Measurements from ENCODE around the gene SLC4A7. TPM values are rescaled to one million over a fixed set of nuclear protein-coding genes. Genes with fewer than 3 reads are reported as not detected.
"Not testable (repeated sequence)": the region's sequence is repeated elsewhere in the genome, so short reads cannot be mapped to it uniquely, and the experiment has no call there.

The SLC4A7 gene
- total and polyA plus RNA-seq, 10 of the 15 experiments (the other 5 are each of a cell fraction or from before 2014, with no cell fraction given): 4.4 to 41.4 (median 18.3) TPM

DNA sequence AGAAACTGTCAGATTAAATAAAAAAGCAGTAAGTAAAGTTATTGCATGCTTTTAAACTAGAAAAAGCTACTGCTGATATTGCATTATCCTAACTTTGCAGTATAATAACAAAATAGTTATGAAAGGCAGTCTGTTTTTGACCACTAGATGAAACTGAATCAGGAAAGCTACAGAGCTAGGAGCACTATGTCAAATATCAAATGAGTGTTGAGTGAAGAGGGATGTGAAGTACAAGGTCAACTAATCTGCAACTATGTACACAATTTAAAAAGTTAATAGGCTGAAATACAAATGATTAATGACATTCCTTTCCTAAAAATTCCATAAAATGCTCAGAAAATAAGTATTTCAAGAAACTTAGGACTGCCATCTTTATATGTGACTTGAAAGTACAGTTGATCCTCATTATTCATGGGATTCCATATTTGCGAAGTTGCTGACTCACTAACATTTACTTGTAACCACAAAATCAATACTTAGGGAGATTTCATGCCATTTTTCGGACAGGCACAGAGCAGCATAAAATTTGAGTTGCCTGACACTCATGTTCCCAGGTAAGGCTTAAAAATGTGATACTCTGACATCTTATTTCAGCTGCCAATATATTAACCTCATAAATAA, 34.5 kb downstream of the SLC4A7 start (continued):
- TF ChIP-seq MEF2B (IDR thresholded peaks at IDR 0.05; ENCODE audit: partially characterized antibody, poor library complexity, severe bottlenecking) (no peak), E4F1 (IDR thresholded peaks at IDR 0.05; ENCODE audit: borderline replicate concordance, partially characterized antibody) (no peak), IKZF2 (IDR thresholded peaks at IDR 0.05) (no peak)

DNA sequence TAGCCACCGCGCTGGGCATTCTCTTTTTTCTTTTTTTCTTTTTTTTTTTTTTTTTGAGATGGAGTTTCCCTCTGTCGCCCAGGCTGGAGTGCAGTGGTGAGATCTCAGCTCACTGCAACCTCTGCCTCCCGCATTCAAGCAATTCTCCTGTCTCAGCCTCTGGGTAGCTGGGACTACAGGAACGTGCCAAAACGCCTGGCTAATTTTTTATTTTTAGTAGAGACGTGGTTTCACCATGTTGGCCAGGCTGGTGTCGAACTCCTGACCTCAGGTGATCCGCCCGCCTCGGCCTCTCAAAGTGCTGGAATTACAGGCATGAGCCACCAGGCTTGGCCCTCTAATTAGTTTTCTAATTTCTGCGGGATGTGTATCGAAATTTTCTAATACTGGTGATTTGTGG, 41.2 kb downstream of the SLC4A7 start:
- H3K4me3 ChIP-seq; H3K9me3 ChIP-seq (replicated peaks; ENCODE audit: control insufficient read depth, insufficient read depth, low read length); H3K36me3 ChIP-seq (ENCODE audit: control insufficient read depth in 2 of 2, insufficient read depth in 2 of 2, low read length in 1 of 2); H3K27ac ChIP-seq (ENCODE audit: control insufficient read depth, insufficient read depth); CTCF ChIA-PET; H3K9ac ChIP-seq (ENCODE audit: control insufficient read depth, insufficient read depth, low read length); SMC1A ChIA-PET (ENCODE audit: uncharacterized antibody, unreplicated experiment); H3K4me2 ChIP-seq (ENCODE audit: control insufficient read depth, insufficient read depth); H2AFZ ChIP-seq (ENCODE audit: control insufficient read depth, low read depth, low read length); FAIRE-seq; DNase-seq (ENCODE audit: low read depth, low spot score); H4K20me1 ChIP-seq (ENCODE audit: control insufficient read depth, insufficient read depth); BruUV-seq (replicated peaks); RAD21 ChIA-PET (ENCODE audit: unreplicated experiment); ATAC-seq; in situ Hi-C loops (cut with MboI); H3K27me3 ChIP-seq (replicated peaks in 1 of 2; ENCODE audit: control insufficient read depth in 2 of 2, insufficient read depth in 2 of 2, low read length in 1 of 2); intact Hi-C loops (cut with micrococcal nuclease; ENCODE audit: unreplicated experiment); H3K4me1 ChIP-seq (ENCODE audit: control insufficient read depth, insufficient read depth, low read length); H3K79me2 ChIP-seq (ENCODE audit: control insufficient read depth, insufficient read depth, low read length): not testable (repeated sequence)
- POLR2A ChIA-PET: interaction anchor here (0.6 kb wide), 1 partner anchor 9 kb away, joined by 3 read pairs; no protein-coding TSS in a partner anchor
- 97% methylated on average over 13 of the region's 13 CpGs for WGBS (ENCODE audit: insufficient coverage, insufficient replicate concordance, low lambda C conversion rate, missing lambda C conversion rate)

- WGBS (ENCODE audit: insufficient coverage, insufficient replicate concordance, low lambda C conversion rate, missing lambda C conversion rate): 97% methylated on average over 4 of the region's 4 CpGs
- H3K9ac ChIP-seq (ENCODE audit: control insufficient read depth, insufficient read depth, low read length); H3K4me1 ChIP-seq (ENCODE audit: control insufficient read depth, insufficient read depth, low read length); H3K9me3 ChIP-seq (replicated peaks; ENCODE audit: control insufficient read depth, insufficient read depth, low read length); POLR2A ChIA-PET; ATAC-seq; in situ Hi-C loops (cut with MboI); H3K27me3 ChIP-seq (replicated peaks in 1 of 2; ENCODE audit: control insufficient read depth in 2 of 2, insufficient read depth in 2 of 2, low read length in 1 of 2); H3K27ac ChIP-seq (ENCODE audit: control insufficient read depth, insufficient read depth); H3K4me3 ChIP-seq; BruUV-seq (replicated peaks); H3K4me2 ChIP-seq (ENCODE audit: control insufficient read depth, insufficient read depth); FAIRE-seq; RAD21 ChIA-PET (ENCODE audit: unreplicated experiment); intact Hi-C loops (cut with micrococcal nuclease; ENCODE audit: unreplicated experiment); H4K20me1 ChIP-seq (ENCODE audit: control insufficient read depth, insufficient read depth); H3K79me2 ChIP-seq (ENCODE audit: control insufficient read depth, insufficient read depth, low read length); CTCF ChIA-PET; DNase-seq (ENCODE audit: low read depth, low spot score); H2AFZ ChIP-seq (ENCODE audit: control insufficient read depth, low read depth, low read length): not testable (repeated sequence)
- SMC1A ChIA-PET (ENCODE audit: uncharacterized antibody, unreplicated experiment): interaction anchor here (0.6 to 1.0 kb wide), 2 partner anchors 11 to 1804 kb away, joined by 4 to 5 read pairs; no protein-coding TSS in a partner anchor
- peaks cover 0 to 11% of the 10 kb centered on the region in 2 experiments for H3K36me3 ChIP-seq (ENCODE audit: control insufficient read depth in 2 of 2, insufficient read depth in 2 of 2, low read length in 1 of 2)
Observed at GRCh38 chr3:27438352-27438751, 45.8 kb downstream of the SLC4A7 start.

Data from GM12878 (cell line).